Progenitor cell of endocrine pancreas (in vitro differentiated cells): ENCODE measurements around the gene SLC36A2. TPM values are rescaled to one million over a fixed set of nuclear protein-coding genes. Genes with fewer than 3 reads are reported as not detected.

ENCODE experiments used
- DNase-seq: peaks from one replicate; pipeline ENCODE4 v3.0.0; 2021; ENCODE audit warnings: low spot score; ENCODE audit not compliant: unreplicated experiment
- H3K27ac Mint-ChIP-seq: 2 replicates; pipeline ENCODE4 v1.8.0; 2021; ENCODE audit warnings: mild to moderate bottlenecking, moderate library complexity, mixed read lengths
- H3K27me3 Mint-ChIP-seq: 2 replicates; pipeline ENCODE4 v1.8.0; 2021; ENCODE audit warnings: mixed read lengths
- H3K36me3 Mint-ChIP-seq: 2 replicates; pipeline ENCODE4 v1.8.0; 2022; ENCODE audit warnings: mixed read lengths; ENCODE audit not compliant: insufficient read depth
- H3K4me1 Mint-ChIP-seq: 2 replicates; pipeline ENCODE4 v1.8.0; 2021; ENCODE audit warnings: low read depth, mixed read lengths
- H3K4me3 Mint-ChIP-seq: 2 replicates; pipeline ENCODE4 v1.8.0; 2021; ENCODE audit warnings: low read depth, mild to moderate bottlenecking, moderate library complexity, mixed read lengths
- H3K9me3 Mint-ChIP-seq: 2 replicates; pipeline ENCODE4 v1.8.0; 2021; ENCODE audit warnings: low read depth, mixed read lengths
- total RNA-seq: library from RNA; stranded (reverse); gene quantifications from 2 replicates; pipeline ENCODE4 v1.2.1, GENCODE V29; 2021
- TF ChIP-seq, protein P1 (sequence below): fragments of 200-600 bp; sonication (generic); IDR thresholded peaks from one replicate; pipeline ENCODE4 v1.5.0; 2021; ENCODE audit warnings: antibody characterized with exemption, mild to moderate bottlenecking; ENCODE audit not compliant: unreplicated experiment

SLC36A2 gene
- total RNA-seq, 1 donor from 2014 or later: not detected

DNA sequence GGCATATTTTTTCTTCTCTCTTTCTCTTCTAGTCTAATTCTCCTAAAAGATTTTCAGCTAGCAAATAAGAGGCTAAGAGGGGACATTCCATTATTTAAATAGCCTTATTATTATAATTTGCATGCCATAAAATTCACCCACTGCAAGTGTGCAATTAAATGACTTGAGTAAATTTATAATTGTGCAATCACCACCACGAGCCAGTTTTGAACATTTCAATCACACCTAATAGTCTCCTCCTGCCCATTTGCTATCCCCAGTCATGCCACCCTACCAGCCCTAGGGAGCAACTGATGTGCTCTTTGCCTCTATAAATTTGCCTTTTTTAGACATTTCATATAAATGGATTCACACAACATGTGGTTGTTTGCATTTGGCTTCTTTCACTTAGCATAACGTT lies 12.0 kb upstream of the SLC36A2 start:
- no peak for DNase-seq
- no peak overlapping the region for H3K4me3 Mint-ChIP-seq
- peaks cover 12% of the 10 kb centered on the region for H3K9me3 Mint-ChIP-seq
- no peak overlapping the region for H3K27ac Mint-ChIP-seq
- TF ChIP-seq, protein P1, sequence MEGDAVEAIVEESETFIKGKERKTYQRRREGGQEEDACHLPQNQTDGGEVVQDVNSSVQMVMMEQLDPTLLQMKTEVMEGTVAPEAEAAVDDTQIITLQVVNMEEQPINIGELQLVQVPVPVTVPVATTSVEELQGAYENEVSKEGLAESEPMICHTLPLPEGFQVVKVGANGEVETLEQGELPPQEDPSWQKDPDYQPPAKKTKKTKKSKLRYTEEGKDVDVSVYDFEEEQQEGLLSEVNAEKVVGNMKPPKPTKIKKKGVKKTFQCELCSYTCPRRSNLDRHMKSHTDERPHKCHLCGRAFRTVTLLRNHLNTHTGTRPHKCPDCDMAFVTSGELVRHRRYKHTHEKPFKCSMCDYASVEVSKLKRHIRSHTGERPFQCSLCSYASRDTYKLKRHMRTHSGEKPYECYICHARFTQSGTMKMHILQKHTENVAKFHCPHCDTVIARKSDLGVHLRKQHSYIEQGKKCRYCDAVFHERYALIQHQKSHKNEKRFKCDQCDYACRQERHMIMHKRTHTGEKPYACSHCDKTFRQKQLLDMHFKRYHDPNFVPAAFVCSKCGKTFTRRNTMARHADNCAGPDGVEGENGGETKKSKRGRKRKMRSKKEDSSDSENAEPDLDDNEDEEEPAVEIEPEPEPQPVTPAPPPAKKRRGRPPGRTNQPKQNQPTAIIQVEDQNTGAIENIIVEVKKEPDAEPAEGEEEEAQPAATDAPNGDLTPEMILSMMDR: no peak
- no peaks in the 10 kb centered on the region for H3K4me1 Mint-ChIP-seq
- no peaks in the 10 kb centered on the region for H3K36me3 Mint-ChIP-seq
- H3K27me3 Mint-ChIP-seq: no peaks in the 10 kb centered on the region

DNA sequence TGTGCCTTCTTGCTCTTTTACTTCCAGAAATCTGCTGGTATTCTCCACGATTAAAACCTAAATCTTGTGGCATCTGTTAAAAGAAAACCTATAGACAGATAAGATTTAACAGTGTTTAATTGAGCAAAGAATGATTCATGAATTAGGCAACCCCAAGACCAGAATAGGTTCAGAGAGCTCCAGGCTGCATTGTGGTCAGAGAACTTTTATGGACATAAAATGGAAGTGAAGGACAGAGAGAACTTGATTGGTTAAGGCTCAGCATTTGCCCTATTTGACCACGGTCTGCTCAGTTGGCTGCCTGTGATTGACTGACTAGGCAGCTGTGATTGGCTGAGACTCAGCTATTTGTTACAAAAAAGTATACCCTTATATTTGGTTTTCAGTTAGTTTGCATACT lies 10.4 kb upstream of the SLC36A2 start:
- Mint-ChIP-seq H3K4me1 (no peaks in the 10 kb centered on the region), H3K4me3 (no peak overlapping the region), H3K27ac (no peak overlapping the region), H3K9me3 (peaks cover 4% of the 10 kb centered on the region), H3K36me3 (no peaks in the 10 kb centered on the region), H3K27me3 (no peaks in the 10 kb centered on the region)
- DNase-seq: no peak
- TF ChIP-seq, protein P1: no peak

DNA sequence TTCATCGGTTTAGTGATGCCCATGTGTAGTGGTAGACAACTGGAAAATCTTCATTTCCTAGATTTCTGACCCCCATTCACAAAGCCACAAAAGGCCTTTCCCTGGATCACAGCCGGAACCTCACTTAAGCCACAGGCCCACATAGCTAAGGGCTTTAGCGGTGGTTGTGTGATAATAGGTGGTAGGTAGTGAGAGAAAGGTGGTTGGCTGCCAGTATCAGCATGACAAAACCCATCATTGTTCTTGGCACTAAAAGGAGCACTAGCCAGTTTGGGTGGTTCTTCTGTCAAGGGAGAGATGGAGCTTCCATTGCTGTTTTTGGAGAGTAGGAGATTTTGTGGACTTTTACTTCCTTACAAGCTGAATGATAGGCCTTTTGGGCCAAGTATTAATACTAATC lies 9.7 kb upstream of the SLC36A2 start:
- no peak overlapping the region for H3K4me3 Mint-ChIP-seq
- no peaks in the 10 kb centered on the region for H3K27me3 Mint-ChIP-seq
- no peaks in the 10 kb centered on the region for H3K4me1 Mint-ChIP-seq
- no peaks in the 10 kb centered on the region for H3K36me3 Mint-ChIP-seq
- no peak overlapping the region for H3K27ac Mint-ChIP-seq
- DNase-seq: no peak
- peaks cover 2% of the 10 kb centered on the region for H3K9me3 Mint-ChIP-seq
- TF ChIP-seq, protein P1: no peak

DNA sequence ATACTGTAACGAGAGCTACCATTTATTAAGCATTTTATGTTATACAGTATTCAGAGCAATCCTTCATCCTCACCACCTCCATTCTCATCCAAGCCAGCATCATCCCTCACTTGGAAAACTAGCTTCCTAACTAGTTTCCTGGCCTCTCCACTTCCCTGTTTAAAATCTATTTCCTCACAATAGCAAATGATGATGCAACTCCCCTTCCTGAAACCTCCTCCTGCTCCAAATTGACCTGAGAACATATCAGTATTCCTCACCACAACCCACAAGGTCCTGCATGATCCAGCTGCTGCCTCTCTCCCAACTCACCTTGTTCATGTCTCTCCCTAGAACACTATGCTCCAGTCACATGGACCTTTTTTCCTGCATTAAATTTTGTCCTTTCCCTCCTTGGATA lies 4.3 kb upstream of the SLC36A2 start:
- H3K4me3 Mint-ChIP-seq: no peak overlapping the region
- no peaks in the 10 kb centered on the region for H3K9me3 Mint-ChIP-seq
- H3K4me1 Mint-ChIP-seq: no peaks in the 10 kb centered on the region
- peaks cover 18% of the 10 kb centered on the region for H3K27me3 Mint-ChIP-seq
- no peak overlapping the region for H3K27ac Mint-ChIP-seq
- DNase-seq: no peak
- TF ChIP-seq, protein P1: no peak
- no peaks in the 10 kb centered on the region for H3K36me3 Mint-ChIP-seq

DNA sequence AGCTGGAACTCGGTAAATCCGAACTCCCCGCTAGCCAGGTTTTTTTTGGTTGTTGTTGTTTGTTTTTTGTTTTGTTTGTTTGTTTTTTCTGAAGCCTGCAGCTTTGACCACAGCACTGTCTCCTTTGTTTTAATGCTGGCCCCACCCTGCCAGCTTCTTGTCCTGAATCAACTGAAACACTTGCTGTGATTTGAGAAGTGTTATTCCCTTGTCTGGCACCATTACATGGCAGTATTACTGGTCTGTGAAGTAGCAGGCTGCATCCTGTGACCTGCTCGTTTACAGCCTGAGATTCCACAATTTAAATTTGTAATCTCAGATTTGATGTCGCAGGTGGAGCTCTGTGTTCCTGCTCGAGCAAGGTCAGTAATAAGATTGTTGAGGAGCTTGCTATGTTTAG lies 1.4 kb upstream of the SLC36A2 start:
- H3K4me1 Mint-ChIP-seq: peaks cover 4% of the 10 kb centered on the region
- H3K27ac Mint-ChIP-seq: no peak overlapping the region
- H3K27me3 Mint-ChIP-seq: peaks cover 33% of the 10 kb centered on the region
- no peak for DNase-seq
- no peaks in the 10 kb centered on the region for H3K9me3 Mint-ChIP-seq
- no peak overlapping the region for H3K4me3 Mint-ChIP-seq
- TF ChIP-seq, protein P1: no peak
- no peaks in the 10 kb centered on the region for H3K36me3 Mint-ChIP-seq
